ENCODE measurements around the gene DMD.

Gene DMD

GRCh38 chrX:32141841-32142240, 1069.5 kb downstream of the DMD start:
- TF ChIP-seq SIN3A (IDR thresholded peaks at IDR 0.05; ENCODE audit: borderline replicate concordance, insufficient read depth, low read length): no peak
- TF ChIP-seq POLR2AphosphoS5 (IDR thresholded peaks at IDR 0.05; ENCODE audit: low read depth, low read length): no peak
- TF ChIP-seq FOXP2 (optimal IDR thresholded peaks at IDR 0.05; ENCODE audit: borderline replicate concordance, extremely low read depth, extremely low read length, insufficient read depth): no peak
- no peak for TF ChIP-seq REST (IDR thresholded peaks at IDR 0.05; ENCODE audit: insufficient read depth in 1 of 2, low read depth in 2 of 2, low read length in 2 of 2)
- TF ChIP-seq TAF1 (IDR thresholded peaks at IDR 0.05; ENCODE audit: borderline replicate concordance, insufficient read depth, low read length): no peak

GRCh38 chrX:32139476-32139875, 1071.9 kb downstream of the DMD start:
- no peak for TF ChIP-seq REST (IDR thresholded peaks at IDR 0.05; ENCODE audit: insufficient read depth in 1 of 2, low read depth in 2 of 2, low read length in 2 of 2)
- TF ChIP-seq FOXP2 (optimal IDR thresholded peaks at IDR 0.05; ENCODE audit: borderline replicate concordance, extremely low read depth, extremely low read length, insufficient read depth): no peak
- no peak for TF ChIP-seq TAF1 (IDR thresholded peaks at IDR 0.05; ENCODE audit: borderline replicate concordance, insufficient read depth, low read length)
- TF ChIP-seq SIN3A (IDR thresholded peaks at IDR 0.05; ENCODE audit: borderline replicate concordance, insufficient read depth, low read length): no peak
- TF ChIP-seq POLR2AphosphoS5 (IDR thresholded peaks at IDR 0.05; ENCODE audit: low read depth, low read length): no peak

GRCh38 chrX:32137525-32137924, 1073.8 kb downstream of the DMD start:
- TF ChIP-seq FOXP2 (optimal IDR thresholded peaks at IDR 0.05; ENCODE audit: borderline replicate concordance, extremely low read depth, extremely low read length, insufficient read depth) (no peak), REST (IDR thresholded peaks at IDR 0.05; ENCODE audit: insufficient read depth in 1 of 2, low read depth in 2 of 2, low read length in 2 of 2) (peak; percentile 90 to 98)

- TF ChIP-seq SIN3A (IDR thresholded peaks at IDR 0.05; ENCODE audit: borderline replicate concordance, insufficient read depth, low read length): no peak
- no peak for TF ChIP-seq POLR2AphosphoS5 (IDR thresholded peaks at IDR 0.05; ENCODE audit: low read depth, low read length)
- no peak for TF ChIP-seq TAF1 (IDR thresholded peaks at IDR 0.05; ENCODE audit: borderline replicate concordance, insufficient read depth, low read length)
- no peak for TF ChIP-seq FOXP2 (optimal IDR thresholded peaks at IDR 0.05; ENCODE audit: borderline replicate concordance, extremely low read depth, extremely low read length, insufficient read depth)
- TF ChIP-seq REST (IDR thresholded peaks at IDR 0.05; ENCODE audit: insufficient read depth in 1 of 2, low read depth in 2 of 2, low read length in 2 of 2): no peak
Measured at GRCh38 chrX:32126997-32127396, 1084.4 kb downstream of the DMD start.

- no peak for TF ChIP-seq SIN3A (IDR thresholded peaks at IDR 0.05; ENCODE audit: borderline replicate concordance, insufficient read depth, low read length)
- TF ChIP-seq REST (IDR thresholded peaks at IDR 0.05; ENCODE audit: insufficient read depth in 1 of 2, low read depth in 2 of 2, low read length in 2 of 2): no peak
- no peak for TF ChIP-seq FOXP2 (optimal IDR thresholded peaks at IDR 0.05; ENCODE audit: borderline replicate concordance, extremely low read depth, extremely low read length, insufficient read depth)
- no peak for TF ChIP-seq POLR2AphosphoS5 (IDR thresholded peaks at IDR 0.05; ENCODE audit: low read depth, low read length)
- no peak for TF ChIP-seq TAF1 (IDR thresholded peaks at IDR 0.05; ENCODE audit: borderline replicate concordance, insufficient read depth, low read length)
Measured at GRCh38 chrX:32118832-32119231, 1092.5 kb downstream of the DMD start.
